Left ventricle myocardium inferior (tissue), 1 donor: Measurements from ENCODE around the gene COL26A1. TPM values are rescaled to one million over a fixed set of nuclear protein-coding genes. Genes with fewer than 3 reads are reported as not detected.

Experiments used
- DNase-seq: peaks from one replicate; pipeline ENCODE4 v3.0.0-alpha.2; 2020
- H3K27ac ChIP-seq: fragments of 200-600 bp; replicated peaks from 2 replicates; pipeline ENCODE4 v1.8.0; 2021
- H3K27me3 ChIP-seq: fragments of 200-600 bp; 2 replicates; pipeline ENCODE4 v1.8.0; 2021; ENCODE audit warnings: low read depth
- H3K36me3 ChIP-seq: fragments of 200-600 bp; 2 replicates; pipeline ENCODE4 v1.8.0; 2021
- H3K4me1 ChIP-seq: fragments of 200-600 bp; 2 replicates; pipeline ENCODE4 v1.8.0; 2021
- H3K4me3 ChIP-seq: fragments of 200-600 bp; 2 replicates; pipeline ENCODE4 v1.8.0; 2021; ENCODE audit warnings: mild to moderate bottlenecking, moderate library complexity
- H3K9me3 ChIP-seq: fragments of 200-600 bp; replicated peaks from 2 replicates; pipeline ENCODE4 v1.8.0; 2021
- CTCF ChIP-seq: fragments of 200-600 bp; IDR thresholded peaks from 2 replicates; pipeline ENCODE4 v1.8.0; 2021; ENCODE audit warnings: antibody characterized with exemption, mild to moderate bottlenecking, borderline replicate concordance
- intact Hi-C: fragments of 100-400 bp; cut with micrococcal nuclease; formaldehyde crosslinking; loops from one replicate; pipeline ENCODE4 v1.11.0; 2022
- total RNA-seq: library from RNA; stranded (reverse); fragmentation: NEBNext Ultra II Directional; extraction: Animal tissue kit (Norgen Biotek cat#: 25700); gene quantifications from one replicate; pipeline ENCODE4 v1.2.1, GENCODE V29; 2021
- donor health status: DM: no; HTN: yes; CAD: no; lungs with severe emphysema.

Gene COL26A1
- total RNA-seq, 1 donor from 2014 or later, result not detected

DNA sequence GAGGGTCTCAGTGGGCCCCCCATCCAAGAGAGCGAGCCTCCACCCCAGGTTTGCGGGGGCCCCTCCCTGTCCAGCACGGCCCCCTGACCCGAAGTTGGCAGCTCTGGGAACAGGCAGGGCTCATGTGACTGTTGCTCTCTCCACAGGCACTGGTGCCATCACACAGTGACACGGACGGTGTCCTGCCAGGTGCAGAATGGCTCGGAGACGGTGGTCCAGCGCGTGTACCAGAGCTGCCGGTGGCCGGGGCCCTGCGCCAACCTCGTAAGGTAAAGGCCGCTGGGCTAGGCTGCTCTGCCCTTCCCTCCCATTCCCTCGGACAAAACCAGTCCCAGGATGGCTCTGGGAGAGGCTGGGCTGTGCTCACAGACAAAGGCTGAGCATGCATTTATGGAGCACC, 57.2 kb downstream of the COL26A1 start:
- Histone ChIP-seq H3K9me3 (no peaks in the 10 kb centered on the region), H3K27ac (no peak overlapping the region), H3K27me3 (peaks cover 46% of the 10 kb centered on the region), H3K36me3 (no peaks in the 10 kb centered on the region), H3K4me1 (no peaks in the 10 kb centered on the region), H3K4me3 (no peak overlapping the region)
- intact Hi-C loops, result no loop called here
- no peak for DNase-seq
- TF ChIP-seq CTCF, result no peak

- TF ChIP-seq CTCF, result no peak
- Histone ChIP-seq H3K4me3 (no peak overlapping the region), H3K4me1 (no peaks in the 10 kb centered on the region), H3K36me3 (no peaks in the 10 kb centered on the region), H3K9me3 (no peaks in the 10 kb centered on the region), H3K27me3 (peaks cover 50% of the 10 kb centered on the region), H3K27ac (no peak overlapping the region)
- intact Hi-C loops, result no loop called here
- DNase-seq, result no peak
These were observed 57.8 kb downstream of the COL26A1 start for GRCh38 chr7:101420436-101420835.

GRCh38 chr7:101422356-101423195, 59.9 kb downstream of the COL26A1 start:
- Histone ChIP-seq H3K4me3 (no peak overlapping the region), H3K27me3 (peaks cover 53% of the 10 kb centered on the region), H3K36me3 (no peaks in the 10 kb centered on the region), H3K4me1 (no peaks in the 10 kb centered on the region), H3K27ac (no peak overlapping the region), H3K9me3 (peaks cover 4% of the 10 kb centered on the region)
- no peak for DNase-seq
- TF ChIP-seq CTCF, result no peak
- intact Hi-C loops, result no loop called here

- Histone ChIP-seq H3K4me1 (no peaks in the 10 kb centered on the region), H3K36me3 (no peaks in the 10 kb centered on the region), H3K4me3 (no peak overlapping the region), H3K27ac (no peak overlapping the region), H3K27me3 (peaks cover 39% of the 10 kb centered on the region), H3K9me3 (peaks cover 4% of the 10 kb centered on the region)
- TF ChIP-seq CTCF, result no peak
- intact Hi-C loops, result no loop called here
- DNase-seq, result no peak
These were observed 63.8 kb downstream of the COL26A1 start for GRCh38 chr7:101426303-101427011.

- Histone ChIP-seq H3K27ac (no peak overlapping the region), H3K9me3 (peaks cover 4% of the 10 kb centered on the region), H3K27me3 (peaks cover 39% of the 10 kb centered on the region), H3K36me3 (no peaks in the 10 kb centered on the region), H3K4me3 (no peak overlapping the region), H3K4me1 (no peaks in the 10 kb centered on the region)
- intact Hi-C loops, result no loop called here
- no peak for DNase-seq
- no peak for TF ChIP-seq CTCF
These were observed 65.6 kb downstream of the COL26A1 start for GRCh38 chr7:101428093-101428866.
